ENCODE results near the gene KLHL29.

- TF ChIP-seq POLR2A (IDR thresholded peaks at IDR 0.05; ENCODE audit: borderline replicate concordance, extremely low read depth, insufficient read depth, insufficient read length) (no peak), ZBTB33 (IDR thresholded peaks at IDR 0.05; ENCODE audit: extremely low read depth, insufficient replicate concordance, low read length) (no peak), CTCF (IDR thresholded peaks at IDR 0.05 in 2 of 3, conservative IDR thresholded peaks at IDR 0.05 in 1 of 3; ENCODE audit: borderline replicate concordance in 1 of 3, insufficient read depth in 1 of 3, low read depth in 2 of 3, low read length in 2 of 3) (no peak), YY1 (IDR thresholded peaks at IDR 0.05; ENCODE audit: extremely low read depth, insufficient replicate concordance, low read depth, low read length) (no peak), POLR2AphosphoS5 (IDR thresholded peaks at IDR 0.05; ENCODE audit: low read depth, low read length) (no peak)
- TF ChIP-seq, protein P1, sequence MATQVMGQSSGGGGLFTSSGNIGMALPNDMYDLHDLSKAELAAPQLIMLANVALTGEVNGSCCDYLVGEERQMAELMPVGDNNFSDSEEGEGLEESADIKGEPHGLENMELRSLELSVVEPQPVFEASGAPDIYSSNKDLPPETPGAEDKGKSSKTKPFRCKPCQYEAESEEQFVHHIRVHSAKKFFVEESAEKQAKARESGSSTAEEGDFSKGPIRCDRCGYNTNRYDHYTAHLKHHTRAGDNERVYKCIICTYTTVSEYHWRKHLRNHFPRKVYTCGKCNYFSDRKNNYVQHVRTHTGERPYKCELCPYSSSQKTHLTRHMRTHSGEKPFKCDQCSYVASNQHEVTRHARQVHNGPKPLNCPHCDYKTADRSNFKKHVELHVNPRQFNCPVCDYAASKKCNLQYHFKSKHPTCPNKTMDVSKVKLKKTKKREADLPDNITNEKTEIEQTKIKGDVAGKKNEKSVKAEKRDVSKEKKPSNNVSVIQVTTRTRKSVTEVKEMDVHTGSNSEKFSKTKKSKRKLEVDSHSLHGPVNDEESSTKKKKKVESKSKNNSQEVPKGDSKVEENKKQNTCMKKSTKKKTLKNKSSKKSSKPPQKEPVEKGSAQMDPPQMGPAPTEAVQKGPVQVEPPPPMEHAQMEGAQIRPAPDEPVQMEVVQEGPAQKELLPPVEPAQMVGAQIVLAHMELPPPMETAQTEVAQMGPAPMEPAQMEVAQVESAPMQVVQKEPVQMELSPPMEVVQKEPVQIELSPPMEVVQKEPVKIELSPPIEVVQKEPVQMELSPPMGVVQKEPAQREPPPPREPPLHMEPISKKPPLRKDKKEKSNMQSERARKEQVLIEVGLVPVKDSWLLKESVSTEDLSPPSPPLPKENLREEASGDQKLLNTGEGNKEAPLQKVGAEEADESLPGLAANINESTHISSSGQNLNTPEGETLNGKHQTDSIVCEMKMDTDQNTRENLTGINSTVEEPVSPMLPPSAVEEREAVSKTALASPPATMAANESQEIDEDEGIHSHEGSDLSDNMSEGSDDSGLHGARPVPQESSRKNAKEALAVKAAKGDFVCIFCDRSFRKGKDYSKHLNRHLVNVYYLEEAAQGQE (IDR thresholded peaks at IDR 0.05; ENCODE audit: low read depth), result no peak
Observed at GRCh38 chr2:23599667-23600066, 214.7 kb downstream of the KLHL29 start.
